ENCODE measurements around the gene ACTRT2. TPM values are rescaled to one million over a fixed set of nuclear protein-coding genes. Genes with fewer than 3 reads are reported as not detected.

Gene ACTRT2
- total RNA-seq, 4 donors from 2014 or later = not detected

DNA sequence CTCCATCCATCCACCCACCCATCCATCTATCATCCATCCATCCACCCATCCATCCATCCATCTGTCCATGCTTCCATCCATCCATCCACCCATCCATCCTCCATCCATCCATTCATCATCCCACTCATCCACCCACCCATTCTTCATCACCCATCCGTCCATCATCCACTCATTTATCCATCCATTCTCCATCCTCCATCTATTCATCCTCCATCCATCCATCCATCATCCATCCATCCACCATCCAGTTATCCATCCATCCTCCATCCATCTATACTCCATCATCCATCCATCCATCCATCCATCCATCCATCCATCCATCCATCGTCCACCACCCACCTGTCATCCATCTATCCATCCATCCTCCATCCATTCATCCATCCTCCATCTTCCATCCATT, 32.1 kb upstream of the ACTRT2 start:
- no peak for DNase-seq (ENCODE audit: extremely low spot score)
- WGBS = 92% methylated on average over 2 of the region's 2 CpGs

DNA sequence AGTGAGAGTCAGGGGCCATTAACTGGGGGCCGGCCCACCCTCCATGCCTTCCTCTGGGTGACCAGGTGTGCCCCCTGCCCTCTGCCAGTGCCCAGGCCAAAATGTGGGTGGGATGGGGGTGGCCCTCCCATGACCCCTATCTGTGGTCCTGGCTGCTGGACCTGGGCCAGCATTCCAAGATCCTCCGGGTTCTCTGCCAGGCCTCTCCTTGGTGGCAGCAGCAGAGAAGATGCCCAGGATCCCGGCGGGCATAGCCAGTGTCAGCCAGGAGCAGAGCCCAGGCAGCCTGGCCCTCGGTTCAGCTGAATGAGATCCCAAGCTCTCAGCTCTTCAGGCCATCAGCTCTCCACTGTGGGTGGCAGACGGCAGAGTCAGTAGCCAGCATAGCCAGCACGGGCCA, 31.3 kb upstream of the ACTRT2 start:
- H3K27me3 ChIP-seq = peaks cover 0 to 51% (median 0%) of the 10 kb centered on the region in 4 donors
- TF ChIP-seq POLR2AphosphoS5 (IDR thresholded peaks at IDR 0.05) (no peak), POLR2A (IDR thresholded peaks at IDR 0.05; ENCODE audit: low read depth) (no peak), EP300 (IDR thresholded peaks at IDR 0.05) (no peak)
- TF ChIP-seq, protein P1, sequence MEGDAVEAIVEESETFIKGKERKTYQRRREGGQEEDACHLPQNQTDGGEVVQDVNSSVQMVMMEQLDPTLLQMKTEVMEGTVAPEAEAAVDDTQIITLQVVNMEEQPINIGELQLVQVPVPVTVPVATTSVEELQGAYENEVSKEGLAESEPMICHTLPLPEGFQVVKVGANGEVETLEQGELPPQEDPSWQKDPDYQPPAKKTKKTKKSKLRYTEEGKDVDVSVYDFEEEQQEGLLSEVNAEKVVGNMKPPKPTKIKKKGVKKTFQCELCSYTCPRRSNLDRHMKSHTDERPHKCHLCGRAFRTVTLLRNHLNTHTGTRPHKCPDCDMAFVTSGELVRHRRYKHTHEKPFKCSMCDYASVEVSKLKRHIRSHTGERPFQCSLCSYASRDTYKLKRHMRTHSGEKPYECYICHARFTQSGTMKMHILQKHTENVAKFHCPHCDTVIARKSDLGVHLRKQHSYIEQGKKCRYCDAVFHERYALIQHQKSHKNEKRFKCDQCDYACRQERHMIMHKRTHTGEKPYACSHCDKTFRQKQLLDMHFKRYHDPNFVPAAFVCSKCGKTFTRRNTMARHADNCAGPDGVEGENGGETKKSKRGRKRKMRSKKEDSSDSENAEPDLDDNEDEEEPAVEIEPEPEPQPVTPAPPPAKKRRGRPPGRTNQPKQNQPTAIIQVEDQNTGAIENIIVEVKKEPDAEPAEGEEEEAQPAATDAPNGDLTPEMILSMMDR (IDR thresholded peaks at IDR 0.05) = no peak
- no peak overlapping the region for H3K4me3 ChIP-seq
- peaks cover 0 to 23% (median 16%) of the 10 kb centered on the region in 4 donors for H3K9me3 ChIP-seq
- no peaks in the 10 kb centered on the region for H3K4me1 ChIP-seq
- no peak overlapping the region for H3K27ac ChIP-seq (replicated peaks in 1 of 4)
- no peak for DNase-seq (ENCODE audit: extremely low spot score)
- H3K36me3 ChIP-seq = no peaks in the 10 kb centered on the region
- WGBS = 84% methylated on average over 7 of the region's 7 CpGs
- intact Hi-C loops (cut with DNase I) = no loop called here

More for the DNA sequence above, 32.1 kb upstream of the ACTRT2 start:
- no peak overlapping the region for H3K4me3 ChIP-seq
- peaks cover 0 to 58% (median 0%) of the 10 kb centered on the region in 4 donors for H3K27me3 ChIP-seq
- H3K9me3 ChIP-seq = peaks cover 0 to 16% (median 10%) of the 10 kb centered on the region in 4 donors
- intact Hi-C loops (cut with DNase I) = no loop called here
- no peak overlapping the region for H3K27ac ChIP-seq (replicated peaks in 1 of 4)
- H3K4me1 ChIP-seq = no peaks in the 10 kb centered on the region
- TF ChIP-seq POLR2AphosphoS5 (IDR thresholded peaks at IDR 0.05) (no peak), EP300 (IDR thresholded peaks at IDR 0.05) (no peak), POLR2A (IDR thresholded peaks at IDR 0.05; ENCODE audit: low read depth) (no peak)
- TF ChIP-seq, protein P1 (IDR thresholded peaks at IDR 0.05) = no peak
- H3K36me3 ChIP-seq = no peaks in the 10 kb centered on the region

DNA sequence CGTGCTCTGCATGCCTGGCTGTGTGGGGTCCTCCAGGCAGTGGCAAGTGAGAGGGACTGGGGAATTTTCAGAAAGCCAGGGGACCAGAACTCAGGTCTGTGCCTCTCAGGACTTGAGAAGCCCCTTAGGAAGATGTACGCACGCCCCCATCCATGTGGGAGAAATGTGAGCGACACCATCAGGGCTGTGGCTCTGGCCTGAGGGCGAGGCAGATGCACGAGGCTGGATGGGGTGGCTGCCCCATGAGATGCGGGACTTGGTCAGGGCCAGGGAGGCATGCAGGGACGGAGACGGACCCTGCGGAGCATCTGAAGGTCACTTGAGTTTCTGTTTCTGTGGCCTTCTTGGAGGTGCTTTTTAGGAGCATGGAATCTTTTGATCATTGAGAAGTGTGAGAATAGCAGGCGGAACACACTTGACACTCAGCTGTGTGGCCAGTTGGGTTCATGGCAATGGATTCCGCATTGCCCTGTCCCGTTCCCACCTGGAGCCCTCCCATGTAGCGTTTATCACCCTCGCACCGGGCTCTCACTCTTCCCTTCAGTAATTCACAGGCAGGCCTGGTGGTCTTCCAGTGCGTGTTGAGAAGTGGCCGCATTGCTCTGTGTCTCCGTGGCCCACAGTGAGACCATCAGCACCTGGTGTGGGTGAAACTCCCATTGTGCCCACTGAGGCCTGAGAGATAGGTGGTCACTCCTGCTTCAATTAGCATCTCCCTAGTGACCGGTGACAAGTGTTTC, 30.7 kb upstream of the ACTRT2 start:
- no peak for DNase-seq (ENCODE audit: extremely low spot score)
- H3K27me3 ChIP-seq = peaks cover 0 to 48% (median 0%) of the 10 kb centered on the region in 4 donors
- peaks cover 0 to 23% (median 16%) of the 10 kb centered on the region in 4 donors for H3K9me3 ChIP-seq
- no peaks in the 10 kb centered on the region for H3K4me1 ChIP-seq
- no peak for TF ChIP-seq EP300 (IDR thresholded peaks at IDR 0.05)
- no peak for TF ChIP-seq POLR2AphosphoS5 (IDR thresholded peaks at IDR 0.05)
- TF ChIP-seq POLR2A (IDR thresholded peaks at IDR 0.05; ENCODE audit: low read depth) = no peak
- TF ChIP-seq, protein P1 (IDR thresholded peaks at IDR 0.05) = no peak
- H3K36me3 ChIP-seq = no peaks in the 10 kb centered on the region
- no peak overlapping the region for H3K27ac ChIP-seq (replicated peaks in 1 of 4)
- H3K4me3 ChIP-seq = no peak overlapping the region
- intact Hi-C loops (cut with DNase I) = no loop called here
- WGBS = 93% methylated on average over 10 of the region's 20 CpGs

DNA sequence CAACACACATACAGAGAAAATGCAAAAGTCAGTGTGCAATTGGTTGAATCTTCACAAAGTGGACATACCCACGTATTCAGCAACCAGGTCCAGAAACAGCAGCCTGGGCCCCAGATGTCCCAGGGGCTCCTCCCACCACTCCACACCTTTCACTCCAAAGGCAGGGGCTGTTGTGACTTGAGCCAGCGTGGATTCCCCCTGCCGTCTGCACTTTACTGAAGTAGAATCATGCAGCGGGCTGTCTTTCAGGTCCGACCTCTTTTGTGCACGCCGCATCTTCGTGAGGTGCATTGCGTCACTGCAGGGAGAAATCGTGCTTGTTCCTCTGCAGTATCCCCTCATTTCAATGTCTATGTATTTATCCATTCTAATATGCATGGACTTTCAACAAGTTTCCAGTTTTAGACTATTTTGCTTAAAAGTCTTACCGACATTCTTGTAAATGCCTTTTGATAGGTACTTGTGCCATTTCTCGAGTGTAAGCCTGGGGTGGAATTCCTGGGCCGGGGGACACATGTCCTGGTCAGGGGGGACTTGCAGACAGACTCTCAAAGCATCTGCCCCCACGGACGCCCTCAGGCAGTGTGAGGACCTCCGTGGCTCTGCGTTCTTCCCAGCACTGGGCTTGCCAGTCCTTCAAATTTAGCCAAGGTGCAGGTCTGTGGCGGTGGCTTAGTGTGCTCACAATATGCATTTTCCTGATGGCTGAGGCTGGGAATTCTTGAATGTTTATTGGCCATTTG, 29.3 kb upstream of the ACTRT2 start:
- DNase-seq (ENCODE audit: extremely low spot score) = no peak
- no peak overlapping the region for H3K27ac ChIP-seq (replicated peaks in 1 of 4)
- 80% methylated on average over 18 of the region's 18 CpGs for WGBS
- peaks cover 0 to 23% (median 16%) of the 10 kb centered on the region in 4 donors for H3K9me3 ChIP-seq
- no peak overlapping the region for H3K4me3 ChIP-seq
- H3K36me3 ChIP-seq = no peaks in the 10 kb centered on the region
- no peaks in the 10 kb centered on the region for H3K4me1 ChIP-seq
- intact Hi-C loops (cut with DNase I) = no loop called here
- TF ChIP-seq, protein P1 (IDR thresholded peaks at IDR 0.05) = no peak
- TF ChIP-seq EP300 (IDR thresholded peaks at IDR 0.05) (no peak), POLR2A (IDR thresholded peaks at IDR 0.05; ENCODE audit: low read depth) (no peak), POLR2AphosphoS5 (IDR thresholded peaks at IDR 0.05) (no peak)
- peaks cover 0 to 42% (median 0%) of the 10 kb centered on the region in 4 donors for H3K27me3 ChIP-seq

Measured in esophagus muscularis mucosa (tissue), 4 donors.